GM12878 (cell line): ENCODE measurements around the gene F12. TPM values are rescaled to one million over a fixed set of nuclear protein-coding genes. Genes with fewer than 3 reads are reported as not detected.

Source experiments
- ATAC-seq: fragments of 200-7000 bp; cut with Tn5 transposase; 3 replicates; pipeline ENCODE4 v1.9.1; 2020; ENCODE audit warnings: mild to moderate bottlenecking, moderate library complexity
- BruUV-seq: library from RNA; stranded (reverse); fragments of 400-500 nt; replicated peaks from 2 replicates; lab custom pipeline; 2021; lab: Mats Ljungman, UMichigan
- CTCF ChIA-PET: fragments of 300-600 bp; sonication (Branson Sonifier 250); formaldehyde crosslinking; extraction: SDS; loops from one replicate; lab custom pipeline; 2021; ENCODE audit warnings: inconsistent platforms; lab: Yijun Ruan, JAX
- POLR2A ChIA-PET: fragments of 350-600 bp; formaldehyde crosslinking; extraction: SDS; loops from one replicate; lab custom pipeline; 2021; ENCODE audit warnings: inconsistent platforms; lab: Charles Lee
- RAD21 ChIA-PET: fragments of 300-600 bp; sonication (Branson Sonifier 250); formaldehyde crosslinking; loops from one replicate; lab custom pipeline; 2023; ENCODE audit warnings: antibody characterized with exemption; ENCODE audit not compliant: unreplicated experiment; lab: Charles Lee
- SMC1A ChIA-PET: fragments of 300-600 bp; sonication (Branson Sonifier 250); formaldehyde crosslinking; loops from one replicate; lab custom pipeline; 2023; ENCODE audit not compliant: unreplicated experiment, uncharacterized antibody; lab: Charles Lee
- DNase-seq: peaks from one replicate; pipeline ENCODE4 v3.0.0-alpha.2; 2011; ENCODE audit warnings: low read depth, low spot score
- FAIRE-seq: peaks from 3 replicates; lab custom pipeline; 2011; peaks lifted over from hg19 to GRCh38; lab: Jason Lieb, UNC
- H2AFZ ChIP-seq: 2 replicates; pipeline ENCODE4 v1.6.0; 2011; ENCODE audit warnings: low read depth, low read length, control low read depth; ENCODE audit not compliant: control insufficient read depth
- H3K27ac ChIP-seq: 2 replicates; pipeline ENCODE4 v1.5.1; 2011; ENCODE audit warnings: control low read depth; ENCODE audit not compliant: control insufficient read depth, insufficient read depth
- H3K27me3 ChIP-seq, 2 experiments: replicated peaks in 1 of 2; 2 replicates each; pipeline versions ENCODE4 v1.6.0 to v1.6.1; 2011; ENCODE audit warnings: low read length in 1 of 2; ENCODE audit not compliant: control insufficient read depth in 2 of 2, insufficient read depth in 2 of 2
- H3K36me3 ChIP-seq, 2 experiments: 2 replicates each; pipeline ENCODE4 v1.5.1; 2011; ENCODE audit warnings: low read length in 1 of 2; ENCODE audit not compliant: control insufficient read depth in 2 of 2, insufficient read depth in 2 of 2
- H3K4me1 ChIP-seq: 2 replicates; pipeline ENCODE4 v1.6.1; 2011; ENCODE audit warnings: mild to moderate bottlenecking, low read length, moderate library complexity, mixed read lengths; ENCODE audit not compliant: control insufficient read depth, insufficient read depth
- H3K4me2 ChIP-seq: 2 replicates; pipeline ENCODE4 v1.6.0; 2011; ENCODE audit warnings: control low read depth; ENCODE audit not compliant: control insufficient read depth, insufficient read depth
- H3K4me3 ChIP-seq: fragments of 200-600 bp; sonication (generic); 2 replicates; pipeline ENCODE4 v1.5.1; 2016
- H3K79me2 ChIP-seq: 2 replicates; pipeline ENCODE4 v1.6.0; 2011; ENCODE audit warnings: low read length; ENCODE audit not compliant: control insufficient read depth, insufficient read depth
- H3K9ac ChIP-seq: 2 replicates; pipeline ENCODE4 v1.8.0; 2011; ENCODE audit warnings: low read length, control low read depth, mixed read lengths; ENCODE audit not compliant: control insufficient read depth, insufficient read depth
- H3K9me3 ChIP-seq: replicated peaks from 3 replicates; pipeline ENCODE4 v1.5.1; 2011; ENCODE audit warnings: mild to moderate bottlenecking, low read length; ENCODE audit not compliant: control insufficient read depth, insufficient read depth
- H4K20me1 ChIP-seq: 2 replicates; pipeline ENCODE4 v1.6.0; 2011; ENCODE audit not compliant: control insufficient read depth, insufficient read depth
- CHD2 ChIP-seq: IDR thresholded peaks from 2 replicates; pipeline ENCODE4 v1.6.1; 2011; ENCODE audit warnings: low read depth, low read length, improper control_type of control experiment, borderline replicate concordance
- ETV6 ChIP-seq, 2 experiments: fragments of 450-650 bp in 1 of 2; IDR thresholded peaks in 1 of 2; conservative IDR thresholded peaks in 1 of 2; 2 replicates each; pipeline ENCODE4 v1.6.1; 2014; ENCODE audit warnings: antibody characterized with exemption in 1 of 2, borderline replicate concordance in 1 of 2, low read depth in 1 of 2, mild to moderate bottlenecking in 1 of 2, moderate library complexity in 1 of 2
- MTA2 ChIP-seq: fragments of 450-650 bp; IDR thresholded peaks from 2 replicates; pipeline ENCODE4 v1.6.1; 2016; ENCODE audit warnings: low read depth, mild to moderate bottlenecking, moderate library complexity
- NFIC ChIP-seq: IDR thresholded peaks from 2 replicates; pipeline ENCODE4 v1.6.1; 2012; ENCODE audit warnings: low read depth, mild to moderate bottlenecking, inconsistent platforms, low read length, moderate library complexity
- NFYA ChIP-seq: IDR thresholded peaks from 2 replicates; pipeline ENCODE4 v1.6.1; 2011; ENCODE audit warnings: low read depth, mild to moderate bottlenecking, low read length, improper control_type of control experiment, borderline replicate concordance
- SMC3 ChIP-seq: IDR thresholded peaks from 2 replicates; pipeline ENCODE4 v1.6.1; 2011; ENCODE audit warnings: low read length, improper control_type of control experiment, borderline replicate concordance
- SREBF2 ChIP-seq: IDR thresholded peaks from 2 replicates; pipeline ENCODE4 v1.6.1; 2012; ENCODE audit warnings: mild to moderate bottlenecking, low read length
- STAT1 ChIP-seq: fragments of 450-650 bp; conservative IDR thresholded peaks from 2 replicates; pipeline ENCODE4 v1.6.1; 2014; ENCODE audit warnings: antibody characterized with exemption, mild to moderate bottlenecking
- WGBS: methylation state at CpG from one replicate; pipeline ENCODE4 v1.1.6; 2016; ENCODE audit warnings: low lambda C conversion rate; ENCODE audit not compliant: insufficient replicate concordance, insufficient coverage; ENCODE audit errors: missing lambda C conversion rate; 5-methylcytosine and 5-hydroxymethylcytosine counted together
- in situ Hi-C: fragments of 300-500 bp; cut with MboI; formaldehyde crosslinking; loops from 9 replicates; pipeline ENCODE4 v1.14.3; 2018; ENCODE audit warnings: mixed read lengths
- intact Hi-C: fragments of 100-400 bp; cut with micrococcal nuclease; formaldehyde crosslinking; loops from one replicate; pipeline ENCODE4 v1.14.2; 2022; ENCODE audit not compliant: unreplicated experiment
- polyA plus RNA-seq, 11 experiments: library from polyadenylated mRNA; depleted of rRNA in 4 of 11; unstranded in 6 of 11; stranded (reverse) in 5 of 11; fragments of >200 nt; fragmentation: Nextera tagmentation in 4 of 11; fragmentation: Illumina TruSeq in 1 of 11; extraction: Ambion mirVana in 4 of 11; extraction: Trizol in 1 of 11; gene quantifications; 1 replicate in 1 of 11; 2 replicates in 10 of 11; pipeline versions ENCODE4 v1.2.1 to v1.2.3, GENCODE V29; 2011 to 2016; ENCODE audit warnings: inconsistent platforms in 2 of 11, missing spikeins in 2 of 11, low read depth in 1 of 11
- total RNA-seq, 4 experiments: library from RNA; depleted of rRNA in 3 of 4; stranded (reverse); fragments of >200 nt in 3 of 4; fragmentation: Illumina TruSeq in 1 of 4; extraction: Trizol in 1 of 4; gene quantifications; 2 replicates each; pipeline versions ENCODE4 v1.2.1 to v1.2.3, GENCODE V29; 2013 to 2021
- TF ChIP-seq, protein P1 (sequence below): IDR thresholded peaks from 2 replicates; pipeline ENCODE4 v1.6.1; 2012; ENCODE audit warnings: mild to moderate bottlenecking, low read depth, low read length

Gene F12
- total and polyA plus RNA-seq, 10 of the 15 experiments (the other 5 are each of a cell fraction or from before 2014, with no cell fraction given), result 0.25 to 11.3 (median 5.5) TPM

DNA sequence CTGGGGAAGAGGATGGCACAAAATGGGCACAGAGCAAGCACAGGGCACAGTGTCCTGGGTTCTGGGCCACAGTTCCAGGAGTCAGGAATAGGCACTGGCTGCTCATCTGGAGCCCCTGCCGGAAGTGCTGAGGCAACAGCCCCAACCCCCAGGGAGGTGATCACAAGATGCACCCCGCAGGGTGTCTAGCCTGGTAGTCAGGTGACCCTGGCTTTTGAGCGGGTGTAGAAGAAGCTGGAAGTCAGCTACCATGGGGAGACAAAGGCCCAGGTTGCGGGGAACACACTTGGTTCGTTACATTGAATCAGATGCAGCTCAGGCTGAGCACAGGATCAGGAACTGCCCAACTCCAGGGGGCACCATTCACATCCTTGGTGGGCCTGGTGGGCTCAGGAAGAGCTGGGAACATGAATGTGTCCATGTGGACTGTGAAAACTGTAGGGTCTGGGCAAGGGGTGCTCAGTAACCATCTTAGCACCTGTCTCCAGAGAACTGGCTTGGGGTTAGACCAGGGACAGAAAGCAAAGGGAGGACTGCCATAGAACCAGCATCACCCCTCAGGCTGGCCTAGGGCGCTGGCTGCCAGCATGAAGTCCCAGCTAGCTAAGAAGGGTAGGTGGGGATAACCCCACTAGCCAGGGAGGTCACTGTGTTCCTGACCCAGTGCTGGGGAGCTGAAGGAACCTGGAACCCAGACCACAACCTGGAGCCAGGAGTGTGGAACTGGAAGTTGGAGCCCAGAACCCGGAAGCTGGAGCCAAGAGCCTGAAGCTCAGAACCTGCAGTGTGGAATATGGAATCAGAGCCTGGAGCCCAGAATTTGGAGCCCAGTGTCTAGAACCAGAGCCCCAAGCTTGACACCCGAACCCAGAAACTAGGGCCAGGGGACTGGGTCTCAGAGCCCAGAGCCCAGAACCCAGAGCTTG is 31.2 kb downstream of the F12 start:
- Histone ChIP-seq H3K79me2 (no peaks in the 10 kb centered on the region), H3K4me1 (peaks cover 6% of the 10 kb centered on the region), H3K9me3 (no peaks in the 10 kb centered on the region), H3K4me3 (no peak overlapping the region), H2AFZ (no peak overlapping the region), H4K20me1 (no peaks in the 10 kb centered on the region), H3K27me3 (no peaks in the 10 kb centered on the region), H3K27ac (no peak overlapping the region), H3K4me2 (no peak overlapping the region), H3K9ac (no peak overlapping the region), H3K36me3 (peaks cover 0 to 2% of the 10 kb centered on the region in 2 experiments; a peak in 1 of 4 replicates)
- BruUV-seq, result no TSS peak
- ATAC-seq (no peak), FAIRE-seq (no peak), DNase-seq (no peak)
- ChIA-PET RAD21 (interaction anchor here (0.6 to 2.5 kb wide), 7 partner anchors 8 to 79 kb away, joined by 3 to 25 read pairs (median 4); partner anchors contain the start of gene LMAN2), SMC1A (interaction anchor here (1.1 to 2.5 kb wide), 5 partner anchors 8 to 60 kb away, joined by 4 to 19 read pairs (median 6); no protein-coding TSS in a partner anchor), POLR2A (interaction anchor here (0.7 to 2.1 kb wide), 7 partner anchors 8 to 369 kb away, joined by 3 to 14 read pairs (median 5); no protein-coding TSS in a partner anchor), CTCF (interaction anchor here (0.6 to 5.8 kb wide), 12 partner anchors 8 to 807 kb away, joined by 3 to 45 read pairs (median 4); partner anchors contain the start of gene LMAN2)
- intact Hi-C loops (no loop called here), in situ Hi-C loops (loop anchor here (25.0 kb wide), 1 partner anchor 1341 kb away; no protein-coding TSS in a partner anchor)
- WGBS, result 75% methylated on average over 8 of the region's 8 CpGs
- TF ChIP-seq NFYA (no peak), MTA2 (no peak), STAT1 (no peak), NFIC (no peak), SMC3 (no peak), CHD2 (no peak), SREBF2 (no peak), ETV6 (conservative IDR thresholded peaks at IDR 0.05 in 1 of 2, IDR thresholded peaks at IDR 0.05 in 1 of 2; ENCODE audit: borderline replicate concordance in 1 of 2, low read depth in 1 of 2) (no peak)
- TF ChIP-seq, protein P1, sequence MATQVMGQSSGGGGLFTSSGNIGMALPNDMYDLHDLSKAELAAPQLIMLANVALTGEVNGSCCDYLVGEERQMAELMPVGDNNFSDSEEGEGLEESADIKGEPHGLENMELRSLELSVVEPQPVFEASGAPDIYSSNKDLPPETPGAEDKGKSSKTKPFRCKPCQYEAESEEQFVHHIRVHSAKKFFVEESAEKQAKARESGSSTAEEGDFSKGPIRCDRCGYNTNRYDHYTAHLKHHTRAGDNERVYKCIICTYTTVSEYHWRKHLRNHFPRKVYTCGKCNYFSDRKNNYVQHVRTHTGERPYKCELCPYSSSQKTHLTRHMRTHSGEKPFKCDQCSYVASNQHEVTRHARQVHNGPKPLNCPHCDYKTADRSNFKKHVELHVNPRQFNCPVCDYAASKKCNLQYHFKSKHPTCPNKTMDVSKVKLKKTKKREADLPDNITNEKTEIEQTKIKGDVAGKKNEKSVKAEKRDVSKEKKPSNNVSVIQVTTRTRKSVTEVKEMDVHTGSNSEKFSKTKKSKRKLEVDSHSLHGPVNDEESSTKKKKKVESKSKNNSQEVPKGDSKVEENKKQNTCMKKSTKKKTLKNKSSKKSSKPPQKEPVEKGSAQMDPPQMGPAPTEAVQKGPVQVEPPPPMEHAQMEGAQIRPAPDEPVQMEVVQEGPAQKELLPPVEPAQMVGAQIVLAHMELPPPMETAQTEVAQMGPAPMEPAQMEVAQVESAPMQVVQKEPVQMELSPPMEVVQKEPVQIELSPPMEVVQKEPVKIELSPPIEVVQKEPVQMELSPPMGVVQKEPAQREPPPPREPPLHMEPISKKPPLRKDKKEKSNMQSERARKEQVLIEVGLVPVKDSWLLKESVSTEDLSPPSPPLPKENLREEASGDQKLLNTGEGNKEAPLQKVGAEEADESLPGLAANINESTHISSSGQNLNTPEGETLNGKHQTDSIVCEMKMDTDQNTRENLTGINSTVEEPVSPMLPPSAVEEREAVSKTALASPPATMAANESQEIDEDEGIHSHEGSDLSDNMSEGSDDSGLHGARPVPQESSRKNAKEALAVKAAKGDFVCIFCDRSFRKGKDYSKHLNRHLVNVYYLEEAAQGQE, result no peak
